Measurements from ENCODE around the gene SMYD5.
"Not testable (repeated sequence)": the region's sequence is repeated elsewhere in the genome, so short reads cannot be mapped to it uniquely, and the experiment has no call there.

GRCh38 chr2:73170341-73170740 is 43.7 kb upstream of the SMYD5 start:
- not testable (repeated sequence) for TF ChIP-seq EZH2phosphoT487 (IDR thresholded peaks at IDR 0.05; ENCODE audit: borderline replicate concordance, low read length); CTCF (conservative IDR thresholded peaks at IDR 0.05; ENCODE audit: low read depth, low read length); EZH2 (IDR thresholded peaks at IDR 0.05; ENCODE audit: low read length, unreplicated experiment)
